Activated CD8-positive, alpha-beta memory T cell treated with anti-CD3 and anti-CD28 coated beads, Interleukin-2, amount 50 U/mL, for 24 hours (primary cell): ENCODE results near the gene PSMB1.
A peak's percentile ranks its signal among the peaks of the same experiment; 100 is the strongest.

Experiments used
- DNase-seq: peaks from one replicate; pipeline ENCODE4 v3.0.0-alpha.2; 2020; ENCODE audit errors: extremely low read depth

The PSMB1 gene

DNA sequence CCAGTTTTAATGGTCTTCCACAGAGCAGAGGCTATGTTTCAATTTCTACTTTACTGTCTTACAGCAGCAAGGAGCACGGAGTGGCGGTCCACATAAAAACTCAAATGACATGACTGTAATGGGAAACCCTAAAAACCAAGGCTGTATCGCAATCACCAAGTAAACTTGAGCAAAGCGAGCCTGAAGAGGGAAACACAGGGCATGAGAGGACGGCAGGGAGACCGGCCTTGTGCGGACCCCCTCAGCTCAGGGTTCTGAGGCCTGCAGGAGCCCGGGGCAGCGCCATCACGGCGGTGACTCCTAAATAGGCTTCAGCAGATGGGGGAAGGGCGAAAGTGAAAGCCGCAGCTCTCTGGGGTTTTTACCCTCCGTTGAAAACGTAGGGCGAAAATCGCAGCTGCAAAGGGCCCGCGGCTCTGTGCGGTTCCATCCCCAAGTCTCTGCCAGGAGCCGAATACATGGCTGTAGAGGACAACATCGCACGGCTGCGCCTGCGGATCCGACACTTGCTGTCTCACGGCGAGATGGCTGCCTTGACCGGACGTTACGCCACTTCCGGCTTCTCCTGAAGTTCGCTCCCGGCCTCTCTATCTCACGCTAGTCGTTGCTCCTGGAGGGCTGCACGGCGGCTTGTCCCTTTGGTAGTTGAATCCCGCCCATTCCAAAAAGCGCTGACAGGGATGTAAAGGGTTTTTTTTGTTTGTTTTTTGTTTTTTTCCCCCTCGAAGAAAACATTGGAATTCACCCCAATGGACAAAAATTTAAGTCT is at the start of gene PSMB1:
PSMB1 (minus strand) TSS at position 543 of the 769 bp plus-strand sequence; CDS start at position 478, 65 bp downstream.
- peak; percentile 78 for DNase-seq

DNA sequence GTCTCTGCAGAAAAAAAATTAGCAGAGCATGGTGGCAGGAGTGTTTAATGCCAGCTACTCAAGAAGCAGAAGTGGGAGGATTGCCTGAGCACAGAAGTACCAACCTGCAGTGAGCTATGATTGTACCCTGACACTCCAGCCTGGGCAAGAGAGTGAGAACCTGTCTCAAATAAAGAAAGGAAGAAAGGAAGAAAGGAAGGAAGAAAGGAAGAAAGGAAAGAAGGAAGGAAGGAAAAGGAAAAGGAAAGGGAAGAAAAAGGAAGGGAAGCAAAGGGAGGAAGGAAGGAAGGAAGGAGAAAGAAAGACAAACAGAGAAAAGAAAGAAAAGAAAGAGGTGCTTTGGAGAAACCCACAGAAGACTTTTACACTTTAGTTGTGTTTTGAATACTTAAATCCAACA is 44.2 kb upstream of the PSMB1 start:
- DNase-seq: no peak

DNA sequence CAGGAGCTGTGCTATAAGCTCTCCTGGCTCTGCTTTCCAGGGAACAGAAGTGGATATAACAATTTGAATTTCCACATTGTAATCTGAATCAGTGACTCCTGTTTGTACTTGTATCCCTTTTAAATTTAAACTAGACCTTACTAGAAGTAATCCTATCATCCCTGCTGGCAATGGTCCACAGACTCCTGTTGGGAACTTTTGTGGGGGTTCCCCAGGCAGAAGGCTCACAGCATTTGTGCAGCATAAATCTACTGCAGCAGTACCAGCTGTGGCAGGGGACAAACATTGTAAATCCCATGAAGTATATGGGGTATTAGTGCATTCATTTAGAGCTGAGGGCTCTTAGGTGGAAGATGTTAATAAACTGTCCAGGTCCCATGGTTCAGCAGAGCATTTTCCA is 43.3 kb upstream of the PSMB1 start:
- no peak for DNase-seq

DNA sequence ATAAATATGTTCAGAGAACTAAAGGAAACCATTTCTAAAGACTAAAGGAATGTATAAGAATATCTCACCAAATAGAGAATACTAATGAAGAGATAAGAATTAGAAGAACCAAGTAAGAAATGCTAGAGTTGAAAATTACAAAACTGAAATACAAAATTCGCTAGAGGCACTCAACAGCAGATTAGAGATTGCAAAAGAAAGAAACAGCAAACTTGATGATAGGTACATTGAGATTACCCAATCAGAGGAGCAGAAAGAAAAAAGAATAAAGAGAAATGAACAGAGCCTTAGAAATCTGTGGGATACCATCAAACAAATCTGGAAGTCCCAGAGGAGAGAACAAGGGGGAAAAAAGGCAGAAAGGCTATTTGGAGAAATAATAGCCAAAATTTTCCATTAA is 37.6 kb upstream of the PSMB1 start:
- DNase-seq: no peak

DNA sequence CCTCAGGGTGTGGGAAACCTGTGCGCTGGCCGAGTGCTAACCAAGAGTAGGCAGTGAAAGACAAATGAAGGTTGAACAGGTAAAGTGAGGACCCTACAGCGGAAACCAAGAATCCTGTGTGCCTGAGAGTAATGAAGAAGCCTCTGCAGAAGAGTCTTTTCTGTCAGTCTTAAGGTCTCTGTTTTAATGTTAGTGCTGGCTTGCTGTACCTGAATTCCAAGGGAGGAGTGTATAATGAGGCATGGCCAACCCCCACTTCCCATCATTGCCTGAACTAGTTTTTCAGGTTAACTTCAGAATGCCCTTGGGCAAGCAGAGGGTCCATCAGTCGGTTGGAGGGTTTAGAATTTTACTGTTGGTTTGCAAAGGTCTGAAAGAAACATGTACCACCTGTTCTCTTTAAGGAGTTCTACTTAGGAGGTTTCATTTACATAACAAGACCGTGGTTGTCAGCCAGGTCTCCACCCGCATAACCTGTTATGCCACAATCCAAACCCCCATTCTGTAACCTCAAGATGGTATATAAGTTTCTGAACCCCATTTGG is 31.9 kb upstream of the PSMB1 start:
- DNase-seq: no peak

DNA sequence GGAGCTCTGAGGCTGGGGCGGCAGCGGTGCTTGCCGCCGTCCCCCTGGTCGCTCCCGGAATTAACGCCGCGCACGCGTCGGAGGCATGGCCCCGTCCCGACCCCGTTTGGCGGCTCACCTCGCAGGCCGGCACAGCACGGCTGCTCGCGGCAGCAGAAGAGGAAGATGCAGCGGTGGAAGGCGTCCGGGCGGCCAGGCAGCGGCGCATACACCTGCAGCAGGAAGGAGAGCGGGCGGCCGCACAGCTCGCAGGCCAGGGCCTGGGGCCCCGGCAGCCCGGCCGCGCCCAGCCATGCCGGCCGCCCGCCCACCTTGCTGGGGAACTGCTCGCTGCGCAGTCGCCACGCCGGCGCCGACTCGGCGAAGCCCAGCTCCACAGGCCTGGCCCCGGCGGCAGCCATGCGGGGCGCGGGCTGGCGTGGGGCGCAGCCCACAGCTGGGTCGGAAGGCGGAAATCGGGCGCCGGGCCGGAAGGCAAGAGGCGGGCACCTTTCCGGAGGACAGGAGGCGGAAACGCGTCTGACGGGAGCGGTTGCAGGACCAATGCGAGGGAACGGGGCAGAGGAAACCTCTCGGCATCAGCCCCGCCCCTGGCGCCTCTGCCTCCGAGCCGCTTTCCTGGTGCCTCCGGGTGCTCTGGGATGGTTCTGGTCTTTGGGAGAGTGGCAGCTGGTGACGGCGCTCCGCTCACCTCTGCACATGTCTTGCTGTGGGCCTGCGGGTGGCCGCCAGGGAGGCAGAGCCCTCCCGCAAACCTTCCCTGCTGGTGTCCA is 31.3 kb upstream of the PSMB1 start, which contains the start of gene PDCD2:
PDCD2 (minus strand) TSS at position 457 of the 773 bp plus-strand sequence; CDS start at position 401, 56 bp downstream.
- peak; percentile 82 for DNase-seq

DNA sequence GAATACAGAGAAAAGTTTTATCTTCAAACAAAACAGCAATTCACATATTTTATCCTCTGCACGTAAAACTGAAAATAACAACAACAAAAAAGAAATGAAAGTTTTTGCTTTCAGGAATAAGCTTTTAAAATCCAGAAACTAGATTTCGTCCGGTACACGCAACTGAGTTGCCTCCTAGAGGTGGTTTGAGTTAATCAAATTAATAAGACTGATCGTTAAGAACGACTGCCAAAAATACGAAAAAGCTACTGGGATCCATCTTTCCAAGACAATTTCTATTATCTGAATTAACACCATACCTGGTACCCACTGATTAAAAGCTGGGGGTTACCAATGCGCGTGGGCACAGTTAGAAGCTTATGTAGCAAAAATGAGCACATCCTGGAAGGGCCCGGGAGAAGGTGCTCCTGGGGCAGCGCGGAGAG is 30.7 kb upstream of the PSMB1 start:
- DNase-seq: no peak

DNA sequence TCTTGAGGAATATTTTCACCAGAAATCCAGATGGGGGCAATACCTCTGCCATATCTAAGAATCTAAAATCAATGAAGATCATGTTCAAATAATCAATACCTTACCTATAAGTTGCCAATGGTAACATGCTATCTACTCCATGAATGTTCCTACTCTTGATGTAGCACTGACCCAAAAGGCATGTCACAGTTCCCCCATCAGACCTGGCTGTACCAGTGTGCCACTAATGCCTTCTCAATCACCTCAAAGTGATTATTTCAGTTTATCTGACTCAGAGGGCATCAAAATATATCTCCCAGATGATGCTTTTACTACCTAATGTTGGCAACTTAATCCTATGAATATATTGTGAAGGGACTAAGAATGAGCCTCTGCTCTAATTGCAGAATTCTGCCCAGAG is 25.8 kb upstream of the PSMB1 start:
- DNase-seq: no peak

DNA sequence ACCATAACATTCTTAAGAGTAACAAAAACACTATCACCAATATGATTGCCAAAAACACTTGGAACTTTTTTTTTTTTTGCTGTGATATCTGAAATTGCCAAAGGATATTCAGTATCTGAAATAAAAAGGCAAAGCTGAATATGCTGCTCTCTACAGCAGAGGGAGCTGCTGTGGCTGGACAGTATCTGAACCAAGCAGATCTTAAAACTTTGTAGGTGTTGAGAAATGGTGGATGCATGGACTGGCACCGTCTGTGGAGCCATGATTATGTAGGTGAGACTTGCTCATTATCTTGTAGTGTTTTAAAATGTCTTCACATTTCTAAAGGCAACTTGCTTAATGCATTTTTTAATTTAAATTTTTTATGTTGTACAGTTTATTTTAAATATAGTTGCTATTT is 22.1 kb upstream of the PSMB1 start:
- DNase-seq: no peak

DNA sequence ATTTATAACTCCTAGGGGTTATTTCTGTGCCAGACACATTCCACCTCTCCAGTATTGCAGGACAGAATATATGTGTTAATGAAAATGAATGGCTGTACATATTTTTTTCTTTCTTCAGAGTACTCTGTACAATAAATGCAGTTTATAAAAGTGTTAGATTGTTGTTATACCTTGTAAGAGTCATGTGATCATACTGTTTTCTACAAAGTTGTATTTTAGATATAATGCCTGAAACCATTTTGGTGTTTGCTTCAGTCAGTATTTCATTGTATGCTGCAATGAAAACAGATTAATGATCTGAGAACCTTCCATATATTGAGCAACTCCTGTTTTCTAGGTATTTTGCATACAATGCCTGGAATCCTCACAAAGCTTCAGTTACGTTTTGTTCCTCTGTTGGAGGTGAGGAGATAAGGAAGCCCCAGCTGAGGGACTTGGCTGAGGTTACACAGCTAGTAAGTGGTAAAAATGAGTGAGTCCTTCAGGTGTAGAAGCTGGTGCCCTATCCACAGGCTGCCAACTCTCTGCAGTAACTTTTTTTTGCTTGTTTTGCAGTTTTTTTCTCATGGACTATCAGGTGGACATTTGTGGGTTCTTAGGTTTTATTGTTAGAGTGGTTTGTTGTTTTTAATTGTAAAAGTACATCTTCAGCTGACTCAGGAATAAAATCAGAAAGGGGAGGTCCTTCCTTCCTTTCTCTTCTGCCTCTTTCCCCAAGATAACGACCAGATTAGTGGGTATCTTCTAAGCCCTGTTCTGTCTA is 19.8 kb upstream of the PSMB1 start:
- DNase-seq: no peak

DNA sequence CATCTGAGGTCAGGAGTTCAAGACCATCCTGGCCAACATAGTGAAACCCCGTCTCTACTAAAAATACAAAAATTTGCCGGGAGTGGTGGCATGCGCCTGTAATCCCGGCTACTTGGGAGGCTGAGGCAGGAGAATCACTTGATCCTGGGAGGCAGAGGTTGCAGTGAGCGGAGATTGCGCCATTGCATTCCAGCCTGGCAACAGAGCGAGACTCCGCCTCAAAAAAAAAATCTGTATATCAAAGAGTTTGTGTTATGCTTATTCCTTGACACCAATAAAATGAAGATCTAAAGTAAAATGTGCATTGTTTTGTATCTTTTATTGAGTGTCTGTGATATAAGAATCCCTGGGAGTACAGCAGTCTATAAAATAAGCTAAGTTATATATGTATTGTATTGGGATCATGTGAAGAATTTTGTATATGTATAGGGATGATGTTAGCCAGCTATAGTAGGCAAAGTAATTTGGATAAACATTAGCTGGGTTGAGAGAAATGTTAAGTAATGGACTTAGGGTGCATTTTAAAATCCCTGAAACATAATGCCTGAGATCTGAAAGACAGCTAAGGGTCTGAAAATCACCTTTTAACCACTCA is 11.9 kb upstream of the PSMB1 start:
- DNase-seq: no peak

DNA sequence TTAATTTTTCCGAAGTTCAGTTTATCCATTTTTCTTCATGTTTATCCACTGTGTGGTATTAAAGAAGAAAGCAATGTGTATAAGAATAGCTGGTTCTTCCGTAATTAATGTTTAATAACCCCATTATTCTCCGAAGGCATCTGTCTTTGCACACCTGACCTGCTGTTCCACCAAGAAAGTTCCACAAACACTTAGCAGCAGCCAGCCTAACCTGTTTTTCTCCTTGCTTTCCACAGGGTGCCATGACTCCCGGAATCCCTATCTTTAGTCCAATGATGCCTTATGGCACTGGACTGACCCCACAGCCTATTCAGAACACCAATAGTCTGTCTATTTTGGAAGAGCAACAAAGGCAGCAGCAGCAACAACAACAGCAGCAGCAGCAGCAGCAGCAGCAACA is 8.4 kb upstream of the PSMB1 start:
- DNase-seq: no peak

DNA sequence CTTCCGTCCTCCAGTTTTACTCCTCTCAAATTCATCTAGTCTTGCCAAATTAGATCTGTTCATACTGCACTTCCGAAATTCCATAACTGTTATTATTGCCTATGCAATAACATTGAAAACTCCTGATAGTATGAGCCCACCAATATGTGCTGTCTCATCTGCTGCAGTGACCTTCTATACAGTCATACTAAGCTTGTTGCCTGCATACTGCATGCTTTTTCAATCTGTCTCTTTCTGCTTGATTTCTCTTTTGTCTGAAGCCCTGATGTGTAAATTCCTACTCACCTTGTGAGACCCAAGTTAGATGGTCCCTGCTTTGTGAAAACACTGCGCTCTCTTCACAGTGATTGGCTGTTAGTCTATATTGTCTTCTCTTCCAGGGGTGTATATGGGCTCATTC is 2.2 kb upstream of the PSMB1 start:
- DNase-seq: no peak

DNA sequence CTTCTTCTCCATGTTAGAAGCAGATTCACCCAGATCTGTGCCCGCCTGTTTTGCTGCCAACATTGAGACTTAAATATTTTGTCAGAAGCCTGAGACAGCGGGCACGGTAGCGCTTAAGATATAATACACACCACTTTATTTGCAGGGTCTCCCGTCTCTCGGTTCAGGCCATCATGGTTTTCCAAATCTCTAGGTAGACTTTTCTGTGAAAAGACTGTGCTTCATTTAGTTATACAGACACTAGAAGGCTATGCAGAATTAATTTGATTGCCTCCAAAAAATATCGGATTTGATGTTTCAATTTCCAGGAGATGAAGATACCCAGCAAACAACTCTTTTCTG is 1.7 kb upstream of the PSMB1 start:
- no peak for DNase-seq

DNA sequence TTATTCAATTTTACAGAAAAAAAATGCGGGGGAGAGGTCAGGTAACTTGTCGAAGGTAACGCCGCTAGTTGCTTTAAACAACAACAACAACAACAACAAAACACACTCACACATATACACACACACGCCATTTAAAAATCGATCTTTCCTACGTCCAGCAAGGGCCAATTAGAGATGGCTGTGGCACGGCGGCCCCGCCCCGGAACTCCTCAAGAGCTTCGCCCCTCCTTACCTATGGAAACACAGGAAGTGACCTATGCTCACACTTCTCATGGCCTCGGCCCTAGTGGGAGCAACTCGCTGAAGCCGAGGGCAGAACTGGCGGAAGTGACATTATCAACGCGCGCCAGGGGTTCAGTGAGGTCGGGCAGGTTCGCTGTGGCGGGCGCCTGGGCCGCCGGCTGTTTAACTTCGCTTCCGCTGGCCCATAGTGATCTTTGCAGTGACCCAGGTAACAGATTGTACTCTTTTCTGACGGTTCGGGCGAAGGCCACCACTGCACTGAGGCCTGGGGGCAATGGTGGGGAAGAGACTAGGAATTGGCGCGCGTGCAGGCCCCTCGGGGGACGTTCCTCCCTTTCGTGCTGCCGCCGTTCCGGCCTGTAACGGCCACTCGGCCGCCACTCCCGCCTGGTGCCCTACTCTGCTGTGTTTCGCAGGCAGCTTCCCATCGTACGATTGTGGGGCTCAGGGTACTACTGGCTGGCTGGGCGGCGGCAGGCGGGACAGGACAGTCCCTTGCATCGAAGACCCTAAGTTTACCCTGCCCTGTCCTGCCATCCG is 1.1 kb upstream of the PSMB1 start, which contains the start of gene TBP:
TBP (plus strand) TSS at position 357 of the 783 bp plus-strand sequence. CDS start 2,661 bp downstream, outside the sequence.
- DNase-seq: peak; percentile 95

DNA sequence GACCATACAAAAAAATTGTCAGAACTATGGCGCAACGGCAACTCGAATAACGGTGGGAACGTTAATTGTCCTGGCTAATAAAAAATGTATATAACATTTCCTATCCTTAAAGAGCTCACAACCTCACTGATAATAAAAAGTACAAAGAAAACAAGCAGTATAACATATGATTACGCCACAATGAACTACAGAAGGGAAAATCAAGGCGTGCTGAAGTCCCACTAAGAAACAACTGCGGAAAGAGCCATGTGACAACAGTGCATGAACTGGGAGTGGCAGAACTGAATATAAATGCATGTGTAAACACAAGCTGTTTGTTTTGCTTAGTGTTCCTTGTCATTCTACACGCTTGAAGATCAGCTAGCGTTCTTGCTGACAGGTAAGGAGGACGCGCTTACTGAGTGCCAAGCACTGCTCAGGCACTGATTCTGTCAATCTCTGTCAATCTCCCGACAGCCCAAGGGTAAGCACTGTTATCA is 466 bp upstream of the PSMB1 start:
- peak; percentile 3 for DNase-seq

DNA sequence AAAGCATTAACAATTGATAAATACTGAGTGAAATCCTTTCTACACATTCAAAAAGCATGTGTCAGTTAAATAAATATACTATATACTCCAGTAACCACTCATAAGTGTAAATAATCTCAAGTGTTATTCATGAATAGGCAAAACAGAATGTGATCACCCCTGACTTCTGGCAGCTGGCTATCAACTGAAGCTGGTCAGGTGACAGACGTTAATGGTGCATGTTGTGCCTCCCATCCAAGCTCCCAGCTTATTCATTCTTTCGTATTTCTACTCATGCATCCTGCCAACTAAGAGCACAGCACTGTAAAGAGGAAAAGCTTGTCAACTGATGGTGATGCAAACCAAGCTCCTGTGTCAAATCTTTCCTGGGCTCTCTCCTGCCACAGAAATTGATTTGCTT is 7.7 kb downstream of the PSMB1 start:
- DNase-seq: no peak

DNA sequence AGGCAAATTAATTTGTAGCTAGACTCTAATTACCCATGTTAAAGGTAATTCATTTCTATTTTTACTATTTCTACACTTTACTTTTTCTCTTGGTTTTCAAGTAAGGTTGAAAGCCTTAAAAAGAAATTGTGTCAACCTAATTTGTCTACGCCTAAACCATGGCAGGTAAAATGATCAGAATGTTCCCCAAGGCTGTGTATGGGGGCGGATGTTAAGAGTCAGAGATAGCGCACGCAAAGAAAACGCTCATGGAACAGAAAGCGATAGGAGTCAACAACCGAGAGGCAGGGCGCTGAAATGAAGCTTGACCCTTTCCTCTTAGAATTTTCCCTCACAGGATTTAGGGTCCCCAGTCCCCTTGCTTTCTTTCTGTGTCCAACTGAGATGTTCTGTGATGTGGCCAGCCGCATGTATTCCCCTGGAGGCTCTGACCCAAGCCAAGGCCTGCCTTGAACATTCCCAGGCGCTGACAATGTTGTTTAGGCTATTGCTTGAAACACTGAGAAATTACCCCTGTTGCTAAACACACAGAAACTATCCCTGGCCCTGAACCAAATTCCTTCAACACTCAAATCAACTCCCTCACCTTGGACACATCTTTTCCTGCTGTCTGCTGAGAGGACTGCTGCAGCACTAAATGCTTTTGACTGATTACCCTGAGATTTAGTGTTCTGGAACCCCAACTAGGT is 10.9 kb downstream of the PSMB1 start:
- DNase-seq: no peak

DNA sequence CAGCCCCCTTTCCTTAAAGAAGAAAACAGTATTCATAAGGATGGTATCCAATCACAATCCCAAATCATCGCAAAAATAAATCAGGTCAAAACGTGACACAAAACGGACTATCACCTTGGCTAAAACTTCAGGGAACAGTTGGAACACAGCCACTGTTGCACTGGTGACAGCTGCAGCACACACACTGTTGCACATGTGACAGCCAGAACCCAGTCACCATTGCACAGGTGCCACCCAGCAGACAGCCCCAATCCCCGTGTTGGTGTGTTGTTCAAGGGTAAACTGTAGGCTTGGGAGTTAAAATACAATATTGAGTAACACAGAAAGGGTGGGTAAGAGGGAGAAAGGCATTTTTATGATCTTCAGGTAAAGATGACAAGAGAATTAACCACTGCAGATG is 15.8 kb downstream of the PSMB1 start:
- no peak for DNase-seq

DNA sequence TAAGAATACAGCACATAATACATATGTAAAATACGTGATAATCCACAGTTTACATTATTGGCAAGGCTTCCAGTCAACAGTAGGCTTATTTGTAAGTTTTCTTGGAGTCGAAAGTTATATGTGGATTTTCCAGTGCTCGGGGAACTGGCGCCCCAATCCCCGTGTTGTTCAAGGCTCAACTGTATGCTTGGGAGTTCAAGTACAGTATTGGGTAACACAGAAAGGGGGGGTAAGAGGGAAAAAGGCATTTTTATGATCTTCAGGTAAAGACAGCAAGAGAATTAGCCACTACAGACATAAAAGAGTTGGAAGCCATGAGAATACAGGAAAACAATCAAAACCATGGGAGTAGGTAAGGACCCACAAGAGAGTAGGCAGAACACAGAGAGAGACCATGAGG is 16.4 kb downstream of the PSMB1 start:
- no peak for DNase-seq
